ENCODE measurements around the gene MAPK8IP3.

DNA sequence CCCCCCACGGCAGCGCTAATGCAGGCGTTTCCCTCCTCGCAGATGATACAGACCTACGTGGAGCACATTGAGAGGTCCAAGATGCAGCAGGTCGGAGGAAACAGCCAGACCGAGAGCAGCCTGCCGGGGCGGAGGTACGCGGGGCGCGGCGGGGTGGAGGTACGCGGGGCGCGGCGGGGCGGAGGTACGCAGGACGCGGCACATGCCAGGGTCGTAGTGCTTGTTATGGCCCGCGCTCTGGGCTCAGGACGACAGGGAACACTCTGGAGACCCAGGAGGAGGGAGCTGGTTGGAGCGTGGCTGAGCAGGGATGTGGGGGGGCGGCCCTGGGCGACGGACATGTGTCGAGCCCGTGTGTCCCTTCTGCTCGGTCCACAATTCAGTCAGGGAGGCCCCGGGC lies 23.4 kb downstream of the MAPK8IP3 start:
- TF ChIP-seq, protein P1, sequence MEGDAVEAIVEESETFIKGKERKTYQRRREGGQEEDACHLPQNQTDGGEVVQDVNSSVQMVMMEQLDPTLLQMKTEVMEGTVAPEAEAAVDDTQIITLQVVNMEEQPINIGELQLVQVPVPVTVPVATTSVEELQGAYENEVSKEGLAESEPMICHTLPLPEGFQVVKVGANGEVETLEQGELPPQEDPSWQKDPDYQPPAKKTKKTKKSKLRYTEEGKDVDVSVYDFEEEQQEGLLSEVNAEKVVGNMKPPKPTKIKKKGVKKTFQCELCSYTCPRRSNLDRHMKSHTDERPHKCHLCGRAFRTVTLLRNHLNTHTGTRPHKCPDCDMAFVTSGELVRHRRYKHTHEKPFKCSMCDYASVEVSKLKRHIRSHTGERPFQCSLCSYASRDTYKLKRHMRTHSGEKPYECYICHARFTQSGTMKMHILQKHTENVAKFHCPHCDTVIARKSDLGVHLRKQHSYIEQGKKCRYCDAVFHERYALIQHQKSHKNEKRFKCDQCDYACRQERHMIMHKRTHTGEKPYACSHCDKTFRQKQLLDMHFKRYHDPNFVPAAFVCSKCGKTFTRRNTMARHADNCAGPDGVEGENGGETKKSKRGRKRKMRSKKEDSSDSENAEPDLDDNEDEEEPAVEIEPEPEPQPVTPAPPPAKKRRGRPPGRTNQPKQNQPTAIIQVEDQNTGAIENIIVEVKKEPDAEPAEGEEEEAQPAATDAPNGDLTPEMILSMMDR (IDR thresholded peaks at IDR 0.05), result no peak
- TF ChIP-seq EP300 (IDR thresholded peaks at IDR 0.05), result no peak
- TF ChIP-seq POLR2A (IDR thresholded peaks at IDR 0.05), result no peak
- no peak for TF ChIP-seq POLR2AphosphoS5 (IDR thresholded peaks at IDR 0.05)

Data from suprapubic skin (tissue), 4 donors.